GM12878 (cell line): Measurements from ENCODE around the gene BPTF.

Source experiments
- CEBPB ChIP-seq, 2 experiments: fragments of 150-350 bp in 1 of 2; IDR thresholded peaks; 2 replicates each; pipeline ENCODE4 v1.6.1; 2012 to 2014; ENCODE audit warnings: low read depth in 2 of 2, low read length in 2 of 2, borderline replicate concordance in 1 of 2, inconsistent platforms in 1 of 2
- CREB1 ChIP-seq: IDR thresholded peaks from 2 replicates; pipeline ENCODE4 v1.6.1; 2012; ENCODE audit warnings: low read depth, mild to moderate bottlenecking, inconsistent platforms
- EZH2 ChIP-seq: IDR thresholded peaks from 2 replicates; pipeline ENCODE4 v1.6.1; 2012; ENCODE audit warnings: low read depth, mild to moderate bottlenecking, control low read depth, inconsistent platforms, low read length, borderline replicate concordance; ENCODE audit not compliant: control insufficient read depth
- GABPA ChIP-seq: IDR thresholded peaks from 2 replicates; pipeline ENCODE4 v1.6.1; 2014; ENCODE audit warnings: antibody characterized with exemption, low read depth, mild to moderate bottlenecking, inconsistent platforms
- HCFC1 ChIP-seq: fragments of 150-350 bp; IDR thresholded peaks from 2 replicates; pipeline ENCODE4 v1.6.1; 2014; ENCODE audit warnings: low read length
- POLR2A ChIP-seq: IDR thresholded peaks from 2 replicates; pipeline ENCODE4 v1.6.1; 2011; ENCODE audit warnings: low read depth, mild to moderate bottlenecking, low read length
- POLR2AphosphoS2 ChIP-seq: IDR thresholded peaks from 2 replicates; pipeline ENCODE4 v1.6.1; 2011; ENCODE audit warnings: low read depth, mild to moderate bottlenecking, low read length, improper control_type of control experiment, moderate library complexity
- SP1 ChIP-seq: IDR thresholded peaks from one replicate; pipeline ENCODE4 v1.6.1; 2011; ENCODE audit warnings: low read depth, low read length
- USF1 ChIP-seq: IDR thresholded peaks from 2 replicates; pipeline ENCODE4 v1.6.1; 2011; ENCODE audit warnings: borderline replicate concordance, low read depth, mild to moderate bottlenecking, moderate library complexity, mixed read lengths, low read length; ENCODE audit not compliant: insufficient read depth; ENCODE audit errors: extremely low read length
- USF2 ChIP-seq: IDR thresholded peaks from 2 replicates; pipeline ENCODE4 v1.6.1; 2011; ENCODE audit warnings: low read depth, low read length, improper control_type of control experiment, borderline replicate concordance
- ZBTB11 ChIP-seq: fragments of 450-650 bp; formaldehyde crosslinking; IDR thresholded peaks from 2 replicates; pipeline ENCODE4 v1.5.0; 2022; ENCODE audit warnings: mild to moderate bottlenecking, missing genetic modification characterization
- ZNF217 ChIP-seq: fragments of 450-650 bp; IDR thresholded peaks from 2 replicates; pipeline ENCODE4 v1.6.1; 2017; ENCODE audit warnings: antibody characterized with exemption, mild to moderate bottlenecking
- TF ChIP-seq, protein P1 (sequence below), 3 experiments: IDR thresholded peaks in 2 of 3; conservative IDR thresholded peaks in 1 of 3; 2 replicates each; pipeline ENCODE4 v1.5.1; 2011; ENCODE audit warnings: low read depth in 3 of 3, low read length in 3 of 3, mild to moderate bottlenecking in 3 of 3, control low read depth in 2 of 3, moderate library complexity in 2 of 3, inconsistent platforms in 1 of 3, mixed read lengths in 1 of 3; ENCODE audit not compliant: control insufficient read depth in 2 of 3, insufficient read depth in 1 of 3; ENCODE audit errors: extremely low read depth in 1 of 3
- TF ChIP-seq, protein P2 (sequence below): IDR thresholded peaks from 2 replicates; pipeline ENCODE4 v1.6.1; 2012; ENCODE audit warnings: low read depth, low read length, improper control_type of control experiment

- TF ChIP-seq, protein P1, sequence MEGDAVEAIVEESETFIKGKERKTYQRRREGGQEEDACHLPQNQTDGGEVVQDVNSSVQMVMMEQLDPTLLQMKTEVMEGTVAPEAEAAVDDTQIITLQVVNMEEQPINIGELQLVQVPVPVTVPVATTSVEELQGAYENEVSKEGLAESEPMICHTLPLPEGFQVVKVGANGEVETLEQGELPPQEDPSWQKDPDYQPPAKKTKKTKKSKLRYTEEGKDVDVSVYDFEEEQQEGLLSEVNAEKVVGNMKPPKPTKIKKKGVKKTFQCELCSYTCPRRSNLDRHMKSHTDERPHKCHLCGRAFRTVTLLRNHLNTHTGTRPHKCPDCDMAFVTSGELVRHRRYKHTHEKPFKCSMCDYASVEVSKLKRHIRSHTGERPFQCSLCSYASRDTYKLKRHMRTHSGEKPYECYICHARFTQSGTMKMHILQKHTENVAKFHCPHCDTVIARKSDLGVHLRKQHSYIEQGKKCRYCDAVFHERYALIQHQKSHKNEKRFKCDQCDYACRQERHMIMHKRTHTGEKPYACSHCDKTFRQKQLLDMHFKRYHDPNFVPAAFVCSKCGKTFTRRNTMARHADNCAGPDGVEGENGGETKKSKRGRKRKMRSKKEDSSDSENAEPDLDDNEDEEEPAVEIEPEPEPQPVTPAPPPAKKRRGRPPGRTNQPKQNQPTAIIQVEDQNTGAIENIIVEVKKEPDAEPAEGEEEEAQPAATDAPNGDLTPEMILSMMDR (IDR thresholded peaks at IDR 0.05 in 2 of 3, conservative IDR thresholded peaks at IDR 0.05 in 1 of 3; ENCODE audit: control insufficient read depth in 2 of 3, extremely low read depth in 1 of 3, insufficient read depth in 1 of 3, low read depth in 3 of 3, low read length in 3 of 3): no peak
- TF ChIP-seq POLR2AphosphoS2: no peak
- TF ChIP-seq ZNF217: no peak
- TF ChIP-seq ZBTB11 (CRISPR knock-in tag): no peak
- TF ChIP-seq POLR2A: no peak
- TF ChIP-seq USF1: no peak
- TF ChIP-seq HCFC1: no peak
- TF ChIP-seq EZH2: no peak
- TF ChIP-seq, protein P2, sequence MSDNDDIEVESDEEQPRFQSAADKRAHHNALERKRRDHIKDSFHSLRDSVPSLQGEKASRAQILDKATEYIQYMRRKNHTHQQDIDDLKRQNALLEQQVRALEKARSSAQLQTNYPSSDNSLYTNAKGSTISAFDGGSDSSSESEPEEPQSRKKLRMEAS: no peak
- TF ChIP-seq CEBPB (IDR thresholded peaks at IDR 0.05; ENCODE audit: borderline replicate concordance in 1 of 2, low read depth in 2 of 2, low read length in 2 of 2): no peak
- TF ChIP-seq CREB1: no peak
- TF ChIP-seq SP1: no peak
- TF ChIP-seq GABPA: no peak
- no peak for TF ChIP-seq USF2
These were observed 189.9 kb downstream of the BPTF start for GRCh38 chr17:68015081-68015723.
